ENCODE data around the gene STYX.
"Not testable (repeated sequence)": the region's sequence is repeated elsewhere in the genome, so short reads cannot be mapped to it uniquely, and the experiment has no call there.

Gene STYX

GRCh38 chr14:52729035-52729434 lies 931 bp upstream of the STYX start:
- not testable (repeated sequence) for DNase-seq

- no peak for DNase-seq
Measured at GRCh38 chr14:52729585-52729924, 411 bp upstream of the STYX start.

DNA sequence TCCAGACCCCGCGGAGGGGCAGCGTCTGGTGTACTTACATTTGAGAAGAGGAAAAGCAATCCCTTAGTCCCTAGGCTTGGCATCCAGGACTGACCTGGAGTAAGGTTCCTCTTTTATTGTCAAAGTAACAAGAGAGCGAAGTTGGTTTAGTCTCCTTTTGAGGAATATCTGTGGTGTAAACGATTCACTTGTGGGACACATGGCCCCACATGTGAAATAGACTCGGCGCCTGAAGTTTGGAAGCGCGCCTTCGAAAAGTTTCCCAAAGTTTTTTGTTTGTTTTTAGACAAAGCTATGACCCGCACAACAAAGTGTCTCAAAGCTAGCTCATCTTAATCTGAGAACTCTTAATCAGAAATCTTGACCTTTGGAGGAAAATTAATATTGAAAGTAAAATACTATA lies 744 bp downstream of the STYX start:
- DNase-seq = no peak

DNA sequence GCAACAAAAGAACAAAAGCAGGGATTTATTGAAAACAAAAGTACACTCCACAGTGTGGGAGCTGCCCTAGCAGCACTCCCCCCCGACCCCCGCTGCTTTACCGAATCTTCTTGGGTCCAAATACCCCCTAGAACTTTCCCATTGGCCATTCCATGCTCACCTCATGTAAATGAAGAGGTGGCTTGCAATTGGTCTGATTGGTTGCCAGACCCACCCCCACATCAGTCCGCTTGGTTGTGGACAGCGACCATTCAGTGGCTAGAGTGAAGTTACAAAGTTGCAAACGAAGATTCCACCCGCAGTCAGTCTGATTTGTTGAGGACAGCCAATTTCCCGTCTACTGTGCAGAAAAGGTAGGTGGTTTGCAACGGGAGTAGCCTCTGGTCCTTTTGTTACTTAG lies 3.9 kb downstream of the STYX start:
- DNase-seq = no peak

- no peak for DNase-seq
Measured at GRCh38 chr14:52735921-52736489, 6.0 kb downstream of the STYX start.

GRCh38 chr14:52738409-52738808 lies 8.4 kb downstream of the STYX start:
- DNase-seq = no peak

DNA sequence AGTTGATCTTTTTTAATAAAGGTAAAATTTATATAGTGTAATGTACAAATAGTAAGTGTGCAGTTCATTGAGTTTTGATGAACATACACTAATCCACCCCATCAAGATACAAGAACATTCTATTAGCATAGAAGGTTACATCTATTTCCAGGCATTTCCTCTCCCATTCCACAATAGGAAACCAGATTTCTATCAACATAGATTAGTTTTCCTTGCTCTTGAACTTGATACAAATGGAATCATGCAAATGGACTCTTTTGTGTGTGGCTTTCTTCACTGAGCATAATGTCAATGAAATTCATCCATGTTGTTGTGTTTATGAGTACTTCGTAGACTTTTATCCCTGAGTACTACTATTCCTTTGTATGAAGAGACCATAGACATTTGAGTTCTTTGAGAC lies 10.8 kb downstream of the STYX start:
- no peak for DNase-seq

- no peak for DNase-seq
Measured at GRCh38 chr14:52741865-52742264, 11.9 kb downstream of the STYX start.

GRCh38 chr14:52748647-52749292 lies 18.8 kb downstream of the STYX start:
- no peak for DNase-seq

GRCh38 chr14:52755607-52756316 lies 25.8 kb downstream of the STYX start:
- DNase-seq = no peak

DNA sequence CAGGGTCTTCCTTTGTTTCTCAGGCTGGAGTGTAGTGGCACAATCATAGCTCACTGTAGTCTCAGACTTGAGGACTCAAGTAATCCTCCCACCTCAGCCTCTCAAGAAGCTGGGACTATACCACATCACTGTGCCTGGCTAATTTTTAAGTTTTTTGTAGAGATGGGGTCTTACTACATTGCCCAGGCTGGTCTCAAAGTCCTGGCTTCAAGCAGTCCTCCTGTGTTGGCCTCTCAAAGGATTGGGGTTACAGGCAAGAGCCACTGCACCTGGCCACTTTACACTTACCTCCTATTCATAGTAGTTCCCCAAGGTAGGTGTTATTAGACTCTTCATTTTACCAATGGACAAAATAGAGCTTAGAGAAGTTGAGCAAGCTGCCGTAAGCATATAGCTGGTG lies 29.2 kb downstream of the STYX start:
- no peak for DNase-seq

GRCh38 chr14:52762923-52763322 lies 33.0 kb downstream of the STYX start:
- DNase-seq = not testable (repeated sequence)

DNA sequence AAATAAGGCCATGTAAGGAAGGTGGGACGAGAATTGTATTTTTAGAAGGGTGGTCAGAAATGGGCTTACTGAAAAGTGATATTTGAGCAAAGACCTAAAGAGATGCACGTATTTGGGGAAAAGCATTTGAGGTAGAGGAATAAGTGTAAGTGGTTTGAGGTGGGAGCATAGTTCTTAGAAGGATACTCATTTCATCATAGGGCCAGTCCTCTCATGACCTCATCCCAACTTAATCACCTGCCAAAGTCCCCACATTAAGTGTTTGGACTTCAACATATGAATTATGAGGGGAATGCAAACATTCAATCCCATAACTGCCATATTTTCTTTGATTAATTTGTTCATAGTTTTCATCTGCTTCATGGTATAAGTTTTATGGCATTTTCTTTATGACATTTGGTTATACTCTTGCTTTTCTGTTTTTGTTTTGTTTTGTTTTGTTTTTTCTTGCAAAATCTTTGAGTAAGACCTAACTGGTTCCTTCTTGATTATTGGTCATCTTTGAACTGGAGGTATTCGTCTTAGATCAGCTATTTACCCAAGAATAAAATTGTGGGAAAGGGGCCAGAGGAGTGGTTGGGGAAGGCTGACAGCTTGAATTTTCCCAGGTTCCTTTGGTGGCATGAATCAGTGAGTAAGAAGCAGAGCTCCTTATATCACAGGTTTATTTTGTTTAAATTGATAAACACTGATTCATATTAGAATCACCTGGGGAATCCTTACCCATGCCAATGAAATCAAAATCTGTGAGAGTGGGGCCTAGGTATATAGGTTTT lies 37.3 kb downstream of the STYX start:
- no peak for DNase-seq

GRCh38 chr14:52769887-52770286 lies 39.9 kb downstream of the STYX start:
- no peak for DNase-seq

DNA sequence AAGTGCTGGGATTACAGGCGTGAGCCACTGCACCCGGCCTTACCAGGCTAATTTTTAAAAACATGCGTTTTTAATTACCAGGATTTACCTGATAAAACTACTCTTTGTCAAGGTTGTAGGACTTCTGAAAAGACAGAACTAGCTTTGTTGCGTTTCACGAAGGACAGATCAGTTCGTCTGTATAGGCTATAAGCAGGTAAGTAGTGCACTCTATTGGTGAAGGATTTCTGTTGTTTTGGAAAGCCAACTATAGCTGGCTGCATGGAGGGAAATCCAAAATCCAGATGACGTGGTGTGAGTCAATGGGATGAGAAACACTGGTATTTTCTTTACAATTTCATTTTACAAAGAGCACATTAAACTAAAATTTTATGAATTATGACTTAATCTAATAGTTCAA lies 46.9 kb downstream of the STYX start:
- DNase-seq = no peak

- DNase-seq = no peak
Measured at GRCh38 chr14:52778702-52779101, 48.7 kb downstream of the STYX start.

GRCh38 chr14:52780893-52781292 lies 50.9 kb downstream of the STYX start:
- DNase-seq = no peak

- DNase-seq = no peak
Measured at GRCh38 chr14:52781629-52782028, 51.7 kb downstream of the STYX start.

DNA sequence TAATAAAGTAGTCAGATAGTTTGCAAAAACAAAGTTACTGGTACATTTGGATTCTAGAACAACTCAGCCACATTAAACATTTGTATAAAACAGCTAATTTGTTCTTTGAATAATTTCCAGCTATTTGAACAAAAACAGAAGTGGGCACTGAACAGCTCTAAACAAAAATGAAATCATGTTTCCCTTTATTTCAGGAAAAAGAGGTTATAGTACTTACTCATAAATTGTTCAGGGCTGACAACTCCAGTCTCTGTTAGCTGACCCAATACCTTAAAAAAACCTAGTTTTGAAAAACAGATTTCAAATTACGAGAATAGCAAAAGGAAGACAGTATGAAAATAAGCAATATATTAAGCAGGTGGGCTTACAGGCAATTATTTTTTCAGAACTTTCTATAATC lies 53.2 kb downstream of the STYX start:
- no peak for DNase-seq

- DNase-seq = no peak
Measured at GRCh38 chr14:52786887-52787286, 56.9 kb downstream of the STYX start.

DNA sequence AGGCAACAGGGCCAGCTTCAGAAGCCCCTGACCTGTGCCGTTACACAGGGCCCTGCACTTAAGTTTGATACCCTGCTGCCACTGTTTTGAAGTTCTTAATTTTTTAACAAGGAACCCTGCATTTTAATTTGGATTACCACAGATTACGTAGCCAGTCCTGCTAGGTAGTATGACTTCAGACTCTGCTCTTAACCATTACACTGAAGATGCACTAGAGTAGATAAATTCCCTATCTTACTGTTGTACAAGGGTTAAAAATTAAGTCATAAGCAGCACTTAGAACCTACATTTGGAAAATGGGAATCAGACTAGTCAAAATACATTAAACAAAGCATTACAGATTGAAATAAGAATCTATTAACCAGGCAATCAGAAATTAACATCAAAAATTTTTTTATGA lies 59.2 kb downstream of the STYX start:
- DNase-seq = no peak

- DNase-seq = no peak
Measured at GRCh38 chr14:52790011-52790755, 60.2 kb downstream of the STYX start.

DNA sequence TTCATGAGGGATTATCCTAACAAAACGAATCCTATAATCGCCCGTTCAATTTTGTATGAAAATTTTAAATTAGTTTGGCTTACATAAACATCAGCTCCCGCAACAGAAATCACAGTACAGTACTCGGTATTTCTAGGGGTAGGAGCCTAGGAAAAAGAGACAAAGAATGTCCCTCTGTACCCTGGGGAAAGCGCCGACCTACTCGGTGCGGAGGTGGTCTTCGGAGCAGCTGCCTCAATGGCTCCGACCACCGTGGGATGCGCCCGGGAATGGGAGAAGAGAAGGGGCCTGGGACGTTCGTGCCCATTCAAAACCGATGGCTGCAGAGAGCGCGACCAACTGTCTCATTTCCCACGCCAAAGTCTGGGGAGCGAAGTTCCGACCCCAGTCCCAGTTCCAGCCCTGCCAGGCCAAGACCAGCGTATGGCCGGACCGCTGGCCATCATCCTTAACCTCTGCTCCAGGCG lies 60.8 kb downstream of the STYX start:
- no peak for DNase-seq
